ENCODE data around the gene ZNF516. TPM values are rescaled to one million over a fixed set of nuclear protein-coding genes. Genes with fewer than 3 reads are reported as not detected.

ZNF516 gene
- total RNA-seq, 1 donor from 2014 or later = 14.8 TPM

GRCh38 chr18:76521417-76522121, 26.5 kb upstream of the ZNF516 start:
- no peak overlapping the region for H3K4me3 ChIP-seq (ENCODE audit: low read depth, low read length)
- no peak for DNase-seq (ENCODE audit: low read depth)
- TF ChIP-seq CTCF (conservative IDR thresholded peaks at IDR 0.05; ENCODE audit: low read depth, low read length) = no peak

- peak overlapping the region; percentile 26 for H3K4me3 ChIP-seq (ENCODE audit: low read depth, low read length)
- TF ChIP-seq CTCF (conservative IDR thresholded peaks at IDR 0.05; ENCODE audit: low read depth, low read length) = no peak
- DNase-seq (ENCODE audit: low read depth) = no peak
Observed at GRCh38 chr18:76518860-76519538, 24.0 kb upstream of the ZNF516 start.

GRCh38 chr18:76518123-76518859, 23.2 kb upstream of the ZNF516 start:
- TF ChIP-seq CTCF (conservative IDR thresholded peaks at IDR 0.05; ENCODE audit: low read depth, low read length) = no peak
- DNase-seq (ENCODE audit: low read depth) = no peak
- H3K4me3 ChIP-seq (ENCODE audit: low read depth, low read length) = peak overlapping the region; percentile 26

- no peak for TF ChIP-seq CTCF (conservative IDR thresholded peaks at IDR 0.05; ENCODE audit: low read depth, low read length)
- DNase-seq (ENCODE audit: low read depth) = no peak
- H3K4me3 ChIP-seq (ENCODE audit: low read depth, low read length) = no peak overlapping the region
Observed at GRCh38 chr18:76515576-76515975, 20.5 kb upstream of the ZNF516 start.

GRCh38 chr18:76514573-76514972, 19.5 kb upstream of the ZNF516 start:
- no peak overlapping the region for H3K4me3 ChIP-seq (ENCODE audit: low read depth, low read length)
- TF ChIP-seq CTCF (conservative IDR thresholded peaks at IDR 0.05; ENCODE audit: low read depth, low read length) = no peak
- no peak for DNase-seq (ENCODE audit: low read depth)

- DNase-seq (ENCODE audit: low read depth) = no peak
- H3K4me3 ChIP-seq (ENCODE audit: low read depth, low read length) = no peak overlapping the region
- no peak for TF ChIP-seq CTCF (conservative IDR thresholded peaks at IDR 0.05; ENCODE audit: low read depth, low read length)
Observed at GRCh38 chr18:76507830-76508385, 12.9 kb upstream of the ZNF516 start.
